GM19193 (cell line): ENCODE data around the gene CHAF1A.

Experiments
- POLR2A ChIP-seq: IDR thresholded peaks from 4 replicates; pipeline ENCODE4 v1.6.1; 2011; ENCODE audit not compliant: insufficient read depth, insufficient read length; ENCODE audit errors: extremely low read depth

The CHAF1A gene

DNA sequence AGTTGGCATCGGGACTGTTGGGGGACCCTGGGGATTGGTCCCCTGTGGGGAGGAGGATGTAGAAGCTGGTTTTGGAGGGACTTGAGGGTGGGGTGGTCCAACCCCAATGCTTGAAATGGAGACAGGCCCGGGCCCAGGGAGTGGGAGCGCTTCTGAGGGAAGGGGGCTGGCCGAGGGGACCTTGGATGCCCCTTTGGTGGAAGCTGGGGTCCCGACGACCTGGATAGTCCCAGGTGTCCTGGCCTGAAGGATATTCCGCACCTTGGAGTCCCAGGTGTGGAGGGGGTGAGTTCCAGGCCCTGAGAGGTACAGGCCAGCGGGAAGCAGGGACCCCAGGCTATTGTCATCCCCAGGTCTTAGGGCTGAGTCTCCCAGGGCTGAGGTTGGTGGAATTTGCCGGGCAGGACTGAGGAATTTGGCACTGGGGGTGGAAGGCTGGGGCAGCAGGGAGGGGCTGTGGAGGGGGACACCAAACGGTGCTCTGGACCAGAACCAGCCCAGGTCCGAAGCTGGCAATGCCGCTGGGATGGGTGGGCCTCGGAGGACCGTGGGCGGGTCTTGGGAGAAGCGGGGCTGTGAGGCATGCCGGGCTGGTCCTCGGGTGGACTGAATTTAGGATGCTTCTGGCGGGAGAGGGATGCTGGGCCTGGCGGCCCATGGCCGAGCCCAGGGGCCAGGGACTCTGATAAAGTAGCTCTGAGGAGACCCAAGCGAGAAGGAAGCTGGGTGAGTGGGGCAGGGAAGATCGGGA lies 71.5 kb downstream of the CHAF1A start:
- no peak for TF ChIP-seq POLR2A

DNA sequence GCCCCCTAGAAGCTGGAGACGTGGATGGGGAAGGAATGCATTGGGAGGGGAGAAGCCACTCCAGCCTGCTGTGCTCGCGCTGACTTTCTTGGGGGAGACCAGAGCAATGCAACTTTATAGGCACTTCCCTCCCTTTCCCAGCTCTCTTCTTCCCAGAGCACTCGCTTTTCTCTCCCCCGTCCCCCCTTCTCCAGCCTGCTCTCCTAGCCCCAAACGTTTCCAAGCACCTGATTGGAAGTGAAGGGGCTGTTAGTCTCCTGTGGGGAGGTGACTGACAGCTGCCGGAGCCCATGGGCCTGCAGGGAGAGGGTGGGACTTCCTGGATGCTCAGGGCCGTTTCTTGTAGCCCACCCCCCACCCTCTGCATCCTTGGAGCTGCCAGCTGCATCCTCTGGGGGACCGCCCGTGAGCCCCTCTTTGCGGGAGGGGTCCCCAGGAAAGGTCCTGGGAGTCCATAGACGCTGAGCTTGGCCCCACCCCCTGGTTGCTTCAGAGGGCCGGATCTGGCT lies 72.1 kb downstream of the CHAF1A start:
- no peak for TF ChIP-seq POLR2A

DNA sequence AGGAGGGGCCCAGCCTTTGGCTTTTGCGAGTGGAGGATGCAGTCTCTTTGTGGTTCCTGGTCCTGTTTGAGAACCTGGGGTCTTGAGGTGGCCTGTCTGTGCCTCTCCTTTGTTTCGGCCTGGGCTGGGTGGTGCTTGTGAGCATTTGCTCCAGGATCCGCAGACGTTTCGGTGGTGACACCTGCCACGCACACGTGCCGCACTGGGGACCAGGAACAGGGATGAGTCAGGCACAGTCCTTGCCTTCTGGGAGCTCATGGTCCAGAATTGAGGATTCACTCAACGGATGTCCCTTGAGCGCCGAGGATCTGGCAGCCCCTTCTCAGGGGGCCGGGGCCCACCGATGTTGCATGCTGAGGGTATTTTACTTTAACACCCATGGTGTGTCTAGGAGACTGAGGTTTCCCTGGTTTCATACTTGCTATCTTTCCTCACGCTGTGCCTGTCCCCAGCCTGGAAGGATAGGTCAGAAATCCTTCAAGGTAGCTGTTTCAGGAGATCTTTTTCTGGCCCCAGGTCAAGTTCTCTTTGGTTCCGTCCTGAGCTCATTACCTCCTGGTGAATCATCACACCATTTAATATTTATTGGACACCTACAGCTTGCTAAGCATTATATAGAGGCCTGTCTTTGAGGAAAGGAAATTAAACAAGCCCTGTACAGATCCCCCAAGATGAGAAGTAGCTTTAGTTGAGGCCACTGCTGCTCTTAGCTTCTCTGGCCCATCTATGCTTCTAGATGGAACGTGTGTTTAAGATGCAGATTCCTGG lies 74.8 kb downstream of the CHAF1A start:
- TF ChIP-seq POLR2A = no peak

DNA sequence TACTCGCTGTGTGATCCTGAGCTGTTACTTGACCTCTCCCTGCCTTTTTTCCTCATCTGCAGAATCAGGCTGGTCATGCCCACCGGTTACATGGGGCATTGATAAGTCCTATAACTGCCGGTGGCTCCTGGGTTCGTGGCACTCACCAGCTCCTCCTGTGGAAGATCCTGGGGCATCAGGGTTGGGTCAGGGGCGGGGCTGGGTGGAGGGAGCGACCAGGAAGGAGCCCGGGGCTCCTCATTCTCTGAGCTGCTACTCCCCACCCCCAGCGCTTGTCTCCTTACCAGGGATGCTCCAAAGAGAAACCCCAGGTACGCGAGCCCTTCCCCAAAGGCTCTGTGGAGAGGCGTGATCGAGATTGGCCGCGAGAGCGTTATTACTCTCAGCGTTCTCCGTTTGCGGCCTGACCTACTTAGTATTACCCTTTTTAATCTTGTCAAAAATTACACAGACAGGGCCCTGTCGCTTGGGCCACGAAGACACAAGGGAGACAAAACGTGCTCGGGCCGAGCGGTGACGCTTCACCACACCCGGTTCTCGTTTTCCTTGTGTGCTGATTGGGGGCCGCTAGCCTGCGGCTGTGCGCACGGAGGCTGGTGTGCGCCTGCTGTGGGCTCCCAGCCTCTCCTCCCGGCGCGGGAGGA lies 80.4 kb downstream of the CHAF1A start:
- no peak for TF ChIP-seq POLR2A

DNA sequence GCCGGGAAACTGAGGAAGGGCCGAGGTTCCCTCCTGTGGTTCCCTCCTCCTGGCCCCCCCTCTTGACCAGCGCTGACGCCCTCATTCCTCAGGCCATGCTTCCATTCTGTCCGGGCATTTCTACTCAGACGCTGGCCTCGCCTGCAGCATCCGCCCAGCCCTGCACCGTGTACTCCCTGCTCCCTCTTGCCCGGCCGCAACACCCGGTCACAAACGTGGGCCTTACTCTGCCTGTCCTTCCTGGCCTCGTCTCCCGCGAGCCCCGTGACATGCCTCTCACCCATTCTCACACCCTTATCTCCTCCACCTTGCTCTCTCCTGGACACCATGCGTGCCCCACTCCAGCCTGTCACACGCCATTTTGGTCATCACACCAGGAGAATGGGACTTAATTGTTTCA lies 80.9 kb downstream of the CHAF1A start:
- no peak for TF ChIP-seq POLR2A

DNA sequence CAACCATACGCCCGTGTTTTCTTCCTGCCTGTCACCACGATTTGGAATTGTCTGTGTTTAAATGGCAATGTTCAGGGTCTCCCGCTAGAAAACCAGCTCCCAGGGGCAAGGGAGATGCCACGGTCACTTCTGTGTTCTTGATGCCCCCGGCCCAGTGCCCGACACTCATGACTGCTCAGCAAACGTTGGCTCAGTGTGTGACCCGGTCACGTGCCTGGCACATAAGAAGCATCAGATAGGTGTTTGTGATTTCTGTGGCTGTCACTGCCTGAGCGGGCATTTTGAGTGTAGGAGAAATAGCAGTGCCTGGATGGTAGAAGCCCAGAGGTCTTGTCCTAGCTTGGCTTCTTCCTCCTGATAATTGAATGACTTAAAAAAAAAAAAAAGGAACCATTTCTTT lies 85.1 kb downstream of the CHAF1A start:
- no peak for TF ChIP-seq POLR2A

DNA sequence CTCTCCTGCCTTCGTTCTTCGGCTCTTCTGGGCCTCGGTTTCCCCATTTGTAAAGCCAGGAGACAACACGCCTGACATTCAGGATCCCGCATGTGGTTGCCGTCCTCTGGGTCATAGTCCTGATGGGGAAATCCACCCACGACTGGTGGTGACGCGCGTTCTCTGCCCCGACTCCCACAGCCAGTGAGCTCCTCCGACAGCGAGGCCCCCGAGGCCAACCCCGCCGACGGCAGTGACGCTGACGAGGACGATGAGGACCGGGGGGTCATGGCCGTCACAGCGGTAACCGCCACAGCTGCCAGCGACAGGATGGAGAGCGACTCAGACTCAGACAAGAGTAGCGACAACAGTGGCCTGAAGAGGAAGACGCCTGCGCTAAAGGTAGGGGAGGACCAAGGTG lies 86.1 kb downstream of the CHAF1A start:
- TF ChIP-seq POLR2A = no peak

DNA sequence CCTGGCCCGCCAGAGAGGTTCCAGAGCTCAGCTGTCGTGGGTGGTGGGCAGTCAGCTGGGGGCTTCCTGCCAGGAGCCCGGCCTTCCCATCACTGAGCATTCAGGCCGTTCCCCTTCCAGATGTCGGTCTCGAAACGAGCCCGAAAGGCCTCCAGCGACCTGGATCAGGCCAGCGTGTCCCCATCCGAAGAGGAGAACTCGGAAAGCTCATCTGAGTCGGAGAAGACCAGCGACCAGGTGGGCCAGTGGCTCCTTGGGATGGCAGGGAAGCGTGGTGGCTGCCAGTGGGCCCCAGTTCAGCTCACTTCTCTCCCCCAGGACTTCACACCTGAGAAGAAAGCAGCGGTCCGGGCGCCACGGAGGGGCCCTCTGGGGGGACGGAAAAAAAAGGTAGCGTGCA lies 89.0 kb downstream of the CHAF1A start:
- no peak for TF ChIP-seq POLR2A

DNA sequence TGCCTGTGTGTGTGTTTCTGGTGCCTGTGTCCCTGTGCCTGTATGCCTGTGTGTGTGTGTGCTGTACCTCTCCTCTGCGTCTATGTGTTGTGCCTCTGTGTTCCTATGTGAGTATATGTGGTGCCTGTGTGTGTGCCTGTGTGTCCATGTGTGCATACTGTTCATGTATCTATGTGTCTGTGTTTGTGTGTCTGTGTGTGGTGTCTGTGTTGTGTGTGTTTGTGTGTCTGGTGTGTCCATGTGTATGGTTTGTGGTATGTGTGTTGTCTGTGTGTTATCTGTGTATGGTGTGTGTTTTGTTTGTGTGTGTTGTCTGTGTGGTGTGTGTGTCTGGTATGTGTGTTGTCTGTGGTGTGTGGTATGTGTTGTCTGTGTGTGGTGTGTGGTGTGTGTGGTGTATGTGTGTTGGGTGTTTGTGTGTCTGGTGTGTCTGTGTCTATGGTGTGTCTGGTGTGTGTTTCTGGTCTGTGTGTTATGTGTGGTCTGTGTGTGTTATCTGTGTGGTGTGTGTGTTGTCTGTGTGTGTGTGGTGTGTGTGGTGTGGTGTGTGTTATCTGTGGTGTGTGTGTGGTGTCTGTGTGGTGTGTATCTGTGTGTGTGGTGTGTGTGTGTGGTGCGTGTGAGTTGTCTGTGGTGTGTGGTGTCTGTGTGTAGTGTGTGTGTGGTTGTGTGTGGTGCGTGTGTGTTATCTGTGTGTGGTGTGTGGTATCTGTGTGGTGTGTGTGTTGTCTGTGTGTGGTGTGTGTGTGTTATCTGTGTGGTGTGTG lies 90.1 kb downstream of the CHAF1A start:
- no peak for TF ChIP-seq POLR2A
